Hepatocyte (in vitro differentiated cells): Measurements from ENCODE around the gene MBOAT2. TPM values are rescaled to one million over a fixed set of nuclear protein-coding genes. Genes with fewer than 3 reads are reported as not detected.
"Not testable (repeated sequence)": the region's sequence is repeated elsewhere in the genome, so short reads cannot be mapped to it uniquely, and the experiment has no call there.

Experiments
- DNase-seq: peaks from one replicate; pipeline ENCODE4 v3.0.0-alpha.2; 2016; ENCODE audit warnings: low spot score
- H2AFZ ChIP-seq: fragments of 200-600 bp; sonication (generic); 2 replicates; pipeline ENCODE4 v1.6.0; 2016; ENCODE audit warnings: antibody characterized with exemption, mild to moderate bottlenecking
- H3K27ac ChIP-seq: fragments of 200-600 bp; sonication (generic); 2 replicates; pipeline ENCODE4 v1.5.1; 2016; ENCODE audit warnings: mild to moderate bottlenecking
- H3K27me3 ChIP-seq: fragments of 200-600 bp; sonication (generic); 2 replicates; pipeline ENCODE4 v1.6.1; 2016
- H3K36me3 ChIP-seq: fragments of 200-600 bp; sonication (generic); replicated peaks from 2 replicates; pipeline ENCODE4 v1.5.1; 2016; ENCODE audit warnings: low read depth; ENCODE audit not compliant: insufficient read depth
- H3K4me1 ChIP-seq: fragments of 200-600 bp; sonication (generic); 2 replicates; pipeline ENCODE4 v1.5.1; 2016; ENCODE audit warnings: mild to moderate bottlenecking, moderate library complexity; ENCODE audit not compliant: insufficient read depth
- H3K4me2 ChIP-seq: fragments of 200-600 bp; sonication (generic); 2 replicates; pipeline ENCODE4 v1.6.0; 2016
- H3K4me3 ChIP-seq: fragments of 200-600 bp; sonication (generic); 2 replicates; pipeline ENCODE4 v1.5.1; 2016; ENCODE audit warnings: mild to moderate bottlenecking
- H3K79me2 ChIP-seq: fragments of 200-600 bp; sonication (generic); 2 replicates; pipeline ENCODE4 v1.6.0; 2017; ENCODE audit warnings: mild to moderate bottlenecking
- H3K9me2 ChIP-seq: fragments of 200-600 bp; sonication (generic); replicated peaks from 2 replicates; pipeline ENCODE4 v1.6.0; 2017; ENCODE audit warnings: mild to moderate bottlenecking; ENCODE audit not compliant: insufficient read depth
- H3K9me3 ChIP-seq: fragments of 200-600 bp; sonication (generic); 2 replicates; pipeline ENCODE4 v1.5.1; 2016; ENCODE audit warnings: low read depth, mild to moderate bottlenecking
- H4K20me1 ChIP-seq: fragments of 200-600 bp; sonication (generic); 2 replicates; pipeline ENCODE4 v1.6.0; 2016; ENCODE audit warnings: mild to moderate bottlenecking; ENCODE audit not compliant: insufficient read depth, poor library complexity, severe bottlenecking
- CTCF ChIP-seq: fragments of 200-600 bp; sonication (generic); IDR thresholded peaks from 2 replicates; pipeline ENCODE4 v1.5.1; 2016; ENCODE audit warnings: antibody characterized with exemption, mild to moderate bottlenecking; ENCODE audit not compliant: poor library complexity
- EZH2 ChIP-seq: fragments of 200-600 bp; sonication (generic); IDR thresholded peaks from 2 replicates; pipeline ENCODE4 v1.6.1; 2016; ENCODE audit warnings: antibody characterized with exemption, mild to moderate bottlenecking, borderline replicate concordance
- EZH2phosphoT487 ChIP-seq: fragments of 200-600 bp; sonication (generic); IDR thresholded peaks from one replicate; pipeline ENCODE4 v1.6.1; 2018; ENCODE audit warnings: antibody characterized with exemption, mild to moderate bottlenecking, low read depth, moderate library complexity; ENCODE audit not compliant: unreplicated experiment, severe bottlenecking
- WGBS: methylation state at CpG from one replicate; pipeline ENCODE4 v1.1.6; 2016; ENCODE audit warnings: low lambda C conversion rate; ENCODE audit errors: missing lambda C conversion rate; 5-methylcytosine and 5-hydroxymethylcytosine counted together
- polyA plus RNA-seq: library from polyadenylated mRNA; unstranded; fragments of >200 nt; fragmentation: Nextera tagmentation; extraction: Ambion mirVana; gene quantifications from 2 replicates; pipeline ENCODE4 v1.2.1, GENCODE V29; 2016
- total RNA-seq: library from RNA; depleted of rRNA; stranded (reverse); fragments of >200 nt; gene quantifications from 2 replicates; pipeline ENCODE4 v1.2.3, GENCODE V29; 2014

The MBOAT2 gene
- total and polyA plus RNA-seq, 2 experiments from 2014 or later: 22.8 to 35.2 TPM

- Histone ChIP-seq H3K27me3 (no peaks in the 10 kb centered on the region), H3K36me3 (no peaks in the 10 kb centered on the region), H3K4me3 (no peak overlapping the region), H4K20me1 (no peaks in the 10 kb centered on the region), H3K79me2 (peaks cover 47% of the 10 kb centered on the region), H3K4me1 (no peaks in the 10 kb centered on the region), H2AFZ (no peak overlapping the region), H3K27ac (no peak overlapping the region), H3K9me3 (no peaks in the 10 kb centered on the region), H3K9me2 (no peaks in the 10 kb centered on the region), H3K4me2 (peak overlapping the region; percentile 12)
- WGBS: 54% methylated on average over 8 of the region's 8 CpGs
- TF ChIP-seq EZH2 (no peak), CTCF (no peak), EZH2phosphoT487 (no peak)
- DNase-seq: peak; percentile 11
These were observed 26.8 kb downstream of the MBOAT2 start for GRCh38 chr2:8976442-8977259.

GRCh38 chr2:8974016-8974415, 29.5 kb downstream of the MBOAT2 start:
- no peak overlapping the region for H2AFZ ChIP-seq
- H3K4me1 ChIP-seq: no peaks in the 10 kb centered on the region
- no peaks in the 10 kb centered on the region for H3K36me3 ChIP-seq
- peaks cover 28% of the 10 kb centered on the region for H3K79me2 ChIP-seq
- no peak for DNase-seq
- H4K20me1 ChIP-seq: no peaks in the 10 kb centered on the region
- no peak overlapping the region for H3K4me3 ChIP-seq
- no peak for TF ChIP-seq EZH2phosphoT487
- no peak for TF ChIP-seq CTCF
- no peak for TF ChIP-seq EZH2
- H3K9me3 ChIP-seq: no peaks in the 10 kb centered on the region
- H3K9me2 ChIP-seq: no peaks in the 10 kb centered on the region
- H3K4me2 ChIP-seq: no peak overlapping the region
- no peaks in the 10 kb centered on the region for H3K27me3 ChIP-seq
- H3K27ac ChIP-seq: no peak overlapping the region
- 93% methylated on average over 4 of the region's 4 CpGs for WGBS

GRCh38 chr2:8973017-8973416, 30.5 kb downstream of the MBOAT2 start:
- peaks cover 20% of the 10 kb centered on the region for H3K79me2 ChIP-seq
- WGBS: 75% methylated on average over 1 of the region's 3 CpGs

GRCh38 chr2:8972535-8972934, 30.9 kb downstream of the MBOAT2 start:
- DNase-seq, H3K9me2 ChIP-seq, H3K27ac ChIP-seq, H3K4me1 ChIP-seq, H3K9me3 ChIP-seq, H3K4me3 ChIP-seq, H2AFZ ChIP-seq, H3K4me2 ChIP-seq, H3K27me3 ChIP-seq, H4K20me1 ChIP-seq, H3K36me3 ChIP-seq: not testable (repeated sequence)
- WGBS: no CpG with 5 or more reads among the region's 1 CpG
- H3K79me2 ChIP-seq: peaks cover 18% of the 10 kb centered on the region

More at GRCh38 chr2:8973017-8973416, 30.5 kb downstream of the MBOAT2 start:
- DNase-seq, H2AFZ ChIP-seq, H3K9me2 ChIP-seq, H4K20me1 ChIP-seq, H3K4me2 ChIP-seq, H3K27ac ChIP-seq, H3K4me1 ChIP-seq, H3K4me3 ChIP-seq, H3K27me3 ChIP-seq, H3K36me3 ChIP-seq, H3K9me3 ChIP-seq: not testable (repeated sequence)

GRCh38 chr2:8969348-8969747, 34.1 kb downstream of the MBOAT2 start:
- not testable (repeated sequence) for H3K4me1 ChIP-seq, H3K27me3 ChIP-seq, H2AFZ ChIP-seq, H3K9me2 ChIP-seq, DNase-seq, H3K9me3 ChIP-seq, H3K4me2 ChIP-seq, H4K20me1 ChIP-seq, H3K4me3 ChIP-seq, H3K36me3 ChIP-seq, H3K27ac ChIP-seq
- H3K79me2 ChIP-seq: peaks cover 16% of the 10 kb centered on the region
- 100% methylated on average over 2 of the region's 2 CpGs for WGBS
